NCI-H1436 (cell line): Measurements from ENCODE around the gene CEACAM21.

Source experiments
- DNase-seq: peaks from one replicate; lab custom pipeline; 2025; lab: John Stamatoyannopoulos, UW

Gene CEACAM21

GRCh38 chr19:41619018-41619556, 43.1 kb downstream of the CEACAM21 start:
- no peak for DNase-seq

GRCh38 chr19:41620171-41620570, 44.2 kb downstream of the CEACAM21 start:
- no peak for DNase-seq

GRCh38 chr19:41621226-41621625, 45.3 kb downstream of the CEACAM21 start:
- no peak for DNase-seq

DNA sequence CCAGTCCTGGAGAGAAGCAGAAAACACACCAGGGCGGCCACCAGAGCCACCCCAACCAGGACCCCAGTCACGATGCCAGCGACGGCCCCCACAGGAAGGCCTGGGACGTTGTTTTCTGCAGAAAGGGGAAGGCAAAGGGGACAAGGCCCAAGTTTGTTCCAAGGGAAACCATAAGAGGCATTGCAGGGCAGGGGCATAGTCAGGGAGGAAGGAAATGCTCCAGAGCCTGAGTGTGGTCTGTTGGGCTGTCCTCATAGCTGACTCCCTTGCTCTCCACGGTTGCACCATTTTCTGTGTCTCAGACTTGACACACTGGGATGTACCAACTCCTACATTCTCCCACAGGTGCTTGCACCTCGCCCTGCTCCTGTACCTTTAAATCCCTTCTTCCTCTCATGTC, 45.7 kb downstream of the CEACAM21 start:
- no peak for DNase-seq

DNA sequence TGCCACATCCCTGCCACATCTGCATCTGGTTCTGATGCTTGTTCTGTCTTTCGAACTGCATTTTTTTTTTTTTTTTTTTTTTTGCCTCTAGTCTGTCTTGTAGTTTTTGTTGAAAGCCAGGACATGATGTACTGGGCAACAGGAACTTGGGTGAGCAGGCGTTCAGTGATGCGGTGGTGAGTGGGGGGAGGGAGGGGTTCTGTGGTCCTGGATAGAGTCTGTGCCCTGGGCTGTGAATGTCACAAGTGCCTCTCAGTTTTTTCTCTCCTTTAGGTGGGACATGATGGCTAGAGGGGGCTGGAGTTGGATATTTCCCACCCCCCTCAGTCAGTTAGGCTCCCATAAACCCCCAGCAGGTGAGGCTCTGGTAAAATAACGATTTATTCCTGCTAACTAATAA, 47.4 kb downstream of the CEACAM21 start:
- DNase-seq, result no peak

DNA sequence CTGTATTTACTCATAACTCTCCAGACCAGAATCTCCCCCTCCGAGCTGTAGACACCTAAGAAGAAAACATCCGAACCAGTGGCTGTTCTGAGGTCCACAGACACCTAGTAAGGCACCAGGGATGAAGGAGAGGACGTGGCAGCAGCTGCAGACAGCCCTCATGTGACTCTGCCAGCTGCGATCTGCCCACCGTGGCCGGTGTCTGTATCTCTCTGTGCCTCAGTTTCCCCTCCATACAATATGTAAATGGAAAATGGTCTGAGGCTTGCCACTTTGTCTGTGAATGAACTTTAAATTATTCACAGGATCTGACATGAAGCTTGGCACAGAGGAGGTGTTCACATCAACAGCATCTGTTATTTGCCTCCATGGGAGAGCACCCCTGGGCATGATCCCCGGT, 48.5 kb downstream of the CEACAM21 start:
- DNase-seq, result no peak

DNA sequence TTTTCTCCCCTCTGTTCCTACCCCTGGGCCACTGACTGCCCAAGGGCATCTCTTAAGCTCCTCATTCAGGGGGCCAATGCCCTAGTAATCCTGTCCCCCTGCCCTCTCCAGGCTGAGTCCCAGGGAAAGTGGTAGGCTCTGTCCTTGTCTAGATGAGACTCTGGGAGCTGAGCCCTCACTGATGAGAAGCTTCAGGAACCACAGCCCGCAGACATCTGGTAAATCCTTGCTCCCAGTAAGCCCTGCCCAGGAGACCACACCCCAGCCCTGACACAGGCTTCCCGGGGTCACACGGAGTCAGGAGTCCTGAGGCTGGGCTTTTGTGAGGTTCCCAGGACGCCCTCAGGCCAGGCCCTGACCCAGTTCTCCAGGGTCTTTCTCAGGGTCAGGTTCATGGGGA, 49.0 kb downstream of the CEACAM21 start:
- no peak for DNase-seq

- no peak for DNase-seq
These were observed 50.3 kb downstream of the CEACAM21 start for GRCh38 chr19:41626278-41626677.

DNA sequence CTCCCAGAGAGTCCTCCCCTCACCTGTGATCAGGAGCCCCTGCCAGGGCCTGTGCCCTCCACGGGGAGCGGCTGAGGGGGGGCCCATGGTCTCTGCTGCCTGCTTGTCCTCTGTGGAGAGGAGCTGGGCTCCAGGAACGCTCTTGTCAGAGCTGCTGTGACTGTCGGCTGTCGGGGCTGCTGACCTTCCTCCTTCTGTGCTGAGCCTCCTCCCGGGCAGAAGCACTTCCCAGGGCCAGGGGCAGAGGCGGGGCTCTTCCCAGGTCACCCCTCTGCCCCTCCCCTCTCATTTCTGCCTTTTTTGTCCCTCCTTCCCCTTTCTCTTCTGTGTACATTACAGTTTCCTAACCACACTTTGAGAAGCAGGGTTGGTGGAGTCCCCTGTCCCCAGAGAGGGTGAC, 50.9 kb downstream of the CEACAM21 start, which contains the start of gene CEACAM4:
Gene CEACAM4, minus strand, starts transcription at position 198 of the 400 bp plus-strand sequence. Its CDS starts 111 bp downstream, at position 87.
- DNase-seq, result no peak

DNA sequence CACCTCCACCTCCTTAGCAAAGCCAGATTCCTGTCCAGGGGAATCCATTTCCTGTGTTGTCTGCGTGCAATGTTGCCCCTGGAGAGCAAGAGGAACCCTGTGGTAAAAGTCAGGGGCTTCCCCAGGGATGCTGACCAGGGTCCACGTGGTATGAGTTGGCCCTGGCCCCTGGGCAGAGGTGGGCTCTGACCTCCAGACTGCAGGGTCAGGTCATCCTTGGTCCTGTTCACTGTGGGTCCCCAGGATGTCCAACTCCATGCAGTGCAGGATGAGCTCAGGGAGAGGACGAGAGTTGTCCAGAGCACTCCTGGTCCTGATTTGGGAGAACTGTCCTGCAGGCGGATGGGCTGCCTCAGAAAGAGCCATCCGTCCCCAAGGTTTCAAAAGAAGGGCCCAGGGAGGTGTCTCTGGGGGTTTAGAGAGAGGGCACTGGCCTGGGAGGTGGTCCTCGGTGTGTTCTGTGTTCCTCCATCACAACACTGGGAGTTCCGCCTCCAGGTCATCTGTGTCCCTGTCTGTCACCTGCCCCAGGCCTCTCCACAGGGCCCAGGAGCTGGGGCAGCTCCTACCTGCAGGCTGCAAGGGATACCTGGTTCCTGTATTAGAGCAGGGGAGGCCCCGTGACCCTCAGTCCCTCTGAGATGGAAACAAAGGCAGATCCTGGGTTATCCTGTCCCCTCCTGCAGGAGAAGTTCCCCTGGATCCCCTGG, 52.2 kb downstream of the CEACAM21 start:
- DNase-seq, result no peak
